ENCODE data around the gene MYO10.
"Not testable (repeated sequence)": the region's sequence is repeated elsewhere in the genome, so short reads cannot be mapped to it uniquely, and the experiment has no call there.

The MYO10 gene

GRCh38 chr5:16737620-16738364, 198.3 kb downstream of the MYO10 start:
- no peak for FAIRE-seq

DNA sequence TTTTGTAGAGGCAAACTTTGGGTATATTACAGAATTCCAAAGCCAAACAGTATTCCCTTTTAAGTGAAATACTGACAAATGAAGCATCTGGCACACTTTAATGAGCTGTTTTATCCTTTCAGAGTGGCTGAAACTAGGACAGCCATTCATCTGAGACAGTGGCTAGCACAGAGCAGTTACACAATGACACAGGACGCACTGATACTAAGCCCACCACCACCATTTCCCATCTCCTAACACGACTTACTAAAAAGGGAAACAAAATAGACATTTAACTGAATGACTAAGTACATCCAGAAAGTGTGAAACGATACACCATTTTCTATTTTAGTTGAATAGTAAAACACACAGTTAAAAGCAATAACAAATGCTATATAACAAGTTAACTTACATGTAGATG, 198.9 kb downstream of the MYO10 start:
- FAIRE-seq: no peak

DNA sequence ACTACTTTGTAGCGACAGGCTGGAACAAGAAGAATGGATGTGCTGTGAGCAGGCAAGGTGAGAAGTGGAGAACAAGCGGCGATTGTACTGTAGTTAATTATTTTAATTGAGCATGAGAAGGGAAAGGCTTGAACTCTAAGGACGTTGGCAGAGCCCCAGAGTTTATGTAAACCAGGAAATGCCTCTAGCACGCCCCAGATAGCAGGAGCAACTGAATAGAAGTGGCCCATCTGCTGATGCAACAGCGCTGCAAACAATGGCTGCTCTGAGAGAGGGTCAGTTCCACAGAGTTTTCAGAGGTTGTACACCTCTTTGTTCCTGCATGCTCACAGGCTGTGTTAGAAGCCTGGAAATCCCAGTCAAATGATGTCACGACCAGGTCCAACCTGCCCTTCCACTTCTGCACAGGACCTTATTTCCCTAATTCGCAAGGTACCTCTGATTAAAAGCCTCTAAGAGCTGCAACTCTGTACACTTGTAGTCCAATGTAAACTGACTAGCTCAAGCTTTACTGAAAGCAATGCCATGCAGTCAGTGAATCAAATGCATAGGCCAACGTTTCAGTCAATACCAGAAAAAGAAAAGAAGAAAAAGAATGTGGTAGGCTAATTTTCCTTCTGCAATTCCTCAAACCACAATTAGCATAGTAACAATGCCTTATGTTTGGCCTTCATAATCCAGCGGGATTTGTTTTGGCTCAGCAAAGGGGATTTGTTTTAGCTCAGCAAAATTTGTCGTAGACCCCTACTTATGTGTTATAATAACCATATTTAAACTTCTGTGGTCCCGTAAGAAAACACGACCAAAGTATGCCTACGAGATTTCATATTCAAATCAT, 199.7 kb downstream of the MYO10 start:
- no peak for FAIRE-seq

DNA sequence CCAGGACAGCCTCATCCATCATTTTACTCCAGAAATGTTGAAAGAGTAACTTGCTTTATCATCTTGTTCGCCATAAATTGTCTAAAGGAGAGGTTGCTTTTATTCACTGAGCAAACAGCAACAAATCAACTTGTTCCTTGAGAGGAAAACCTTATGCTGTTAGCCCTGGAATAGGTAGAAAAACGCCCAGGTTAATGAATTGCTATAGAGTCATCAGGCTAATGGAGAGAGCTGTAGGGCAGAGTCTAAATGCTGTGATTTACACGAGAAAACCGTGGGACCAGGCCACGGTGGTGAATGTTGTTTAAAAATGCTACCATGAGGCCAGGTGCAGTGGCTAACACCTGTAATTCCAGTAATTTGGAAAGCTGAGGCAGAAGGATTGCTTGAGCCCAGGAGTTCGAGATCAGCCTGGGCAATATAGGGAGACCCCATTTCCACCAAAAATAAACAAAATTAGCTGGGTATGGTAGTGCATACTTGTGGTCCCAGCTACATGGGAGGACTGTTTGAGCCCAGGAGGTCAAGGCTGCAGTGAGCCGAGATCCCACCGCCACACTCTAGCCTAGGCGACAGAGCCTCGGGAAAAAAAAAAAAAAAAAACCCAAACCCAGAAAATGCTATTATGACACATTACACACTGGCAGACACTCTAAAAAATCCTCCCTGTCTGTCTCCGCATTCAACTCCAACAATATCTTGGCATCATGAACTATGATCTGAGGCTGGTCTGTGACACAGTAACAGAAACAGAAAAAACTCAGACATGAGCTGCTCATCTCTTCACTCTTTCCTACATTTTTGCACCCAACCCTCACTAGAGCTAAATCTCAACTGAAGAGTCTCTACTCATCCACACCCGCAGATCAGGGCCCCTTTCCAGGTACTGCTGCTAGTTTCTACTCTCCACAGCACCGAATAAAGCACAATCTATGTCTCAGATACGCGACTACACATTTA, 200.7 kb downstream of the MYO10 start:
- FAIRE-seq: no peak

DNA sequence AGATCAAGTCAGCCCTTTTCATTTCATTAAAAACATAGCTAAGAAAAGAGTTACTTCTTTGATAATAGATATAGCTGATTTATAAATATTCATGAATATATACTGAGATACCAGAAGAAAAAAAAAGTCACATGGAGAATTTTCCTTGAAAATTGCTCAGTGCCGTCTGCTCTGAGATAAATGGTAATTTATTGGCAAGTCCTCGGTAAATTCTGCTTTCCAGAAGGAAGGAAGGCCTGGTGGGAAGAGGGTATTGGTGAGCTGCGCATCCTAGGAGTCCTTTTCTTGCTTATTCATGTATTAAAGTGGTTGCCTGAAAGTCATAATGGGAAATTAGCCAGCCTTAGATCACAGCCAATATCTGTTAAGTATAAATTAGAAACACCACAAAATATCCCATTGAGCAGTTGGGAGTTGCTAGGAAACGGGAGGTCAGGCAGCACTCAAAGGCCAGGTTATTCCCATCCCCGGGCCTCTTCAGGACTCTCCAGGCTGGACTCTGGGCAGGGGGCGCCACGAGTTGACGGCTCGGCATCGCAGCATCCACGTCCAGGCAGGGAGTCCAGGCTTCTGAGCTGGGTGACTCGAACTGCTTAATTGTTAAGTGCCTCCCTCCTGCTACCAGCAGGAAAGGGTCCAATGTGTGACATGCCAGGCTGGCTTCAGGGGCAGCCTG, 202.6 kb downstream of the MYO10 start:
- FAIRE-seq: no peak

GRCh38 chr5:16732356-16732755, 203.7 kb downstream of the MYO10 start:
- FAIRE-seq: no peak

DNA sequence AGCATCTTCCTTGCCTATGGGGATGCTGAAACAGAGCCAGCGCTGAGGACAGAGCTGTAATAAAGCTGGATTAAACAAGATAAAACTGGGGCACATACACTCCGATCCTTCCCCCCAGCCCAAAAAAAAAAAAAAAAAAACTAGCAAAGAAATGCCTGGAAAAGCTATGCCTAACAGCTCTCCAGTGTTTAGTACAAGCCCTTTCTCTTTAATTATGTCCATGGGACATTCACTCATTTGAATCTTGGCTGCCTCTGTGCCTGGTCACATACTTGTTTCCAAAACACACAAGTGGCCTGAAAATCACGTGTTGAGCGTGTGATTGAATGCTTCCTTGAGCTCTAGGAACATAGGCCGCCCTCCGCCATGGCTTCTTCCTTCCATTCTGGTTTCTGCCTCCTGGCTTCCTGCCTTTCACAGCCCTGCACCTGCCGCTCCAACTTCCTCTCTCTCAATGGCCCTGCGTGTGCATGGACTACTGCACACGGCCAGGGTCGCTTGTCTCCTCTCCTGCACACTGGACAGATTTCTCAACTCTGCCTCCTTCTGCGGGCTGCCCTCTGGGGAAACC, 208.2 kb downstream of the MYO10 start:
- FAIRE-seq: no peak

DNA sequence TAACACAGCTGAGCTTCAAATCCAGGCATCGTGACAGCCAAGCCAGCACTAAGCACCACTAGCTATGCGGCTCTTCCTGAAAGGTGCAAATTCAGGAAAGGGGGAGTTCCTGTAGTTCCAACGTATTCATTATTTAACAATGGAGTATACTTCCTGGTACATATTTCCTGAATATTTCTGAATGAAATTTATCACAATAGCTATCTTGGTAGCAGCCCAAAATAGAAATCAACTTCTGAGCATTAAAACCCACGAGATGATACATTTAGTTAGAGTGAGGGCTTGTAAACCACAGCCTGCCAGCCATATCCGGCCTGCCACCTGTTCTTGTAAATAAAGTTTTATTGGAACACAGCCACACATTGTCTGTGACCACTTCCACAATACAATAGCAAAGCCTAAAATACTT, 209.5 kb downstream of the MYO10 start:
- FAIRE-seq: no peak

GRCh38 chr5:16725575-16725974, 210.5 kb downstream of the MYO10 start:
- no peak for FAIRE-seq

DNA sequence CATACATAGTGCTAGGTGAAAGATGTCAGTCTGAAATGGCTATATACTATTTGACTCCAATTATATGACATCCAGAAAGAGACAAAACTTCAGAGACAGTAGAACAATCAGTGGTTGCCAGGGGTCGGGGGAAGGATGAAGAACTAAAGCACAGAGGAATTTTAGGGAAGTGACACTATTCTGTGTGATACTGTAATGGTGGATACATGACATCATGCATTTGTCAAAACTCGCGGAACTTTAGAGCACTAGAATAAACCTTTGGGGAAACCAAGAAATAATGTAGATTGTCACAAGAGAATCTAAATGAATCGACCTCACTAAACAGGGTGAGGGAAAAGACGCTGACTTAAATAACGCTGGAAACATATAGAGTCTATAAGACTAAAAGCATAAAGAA, 212.3 kb downstream of the MYO10 start:
- FAIRE-seq: no peak

- no peak for FAIRE-seq
These were observed 214.0 kb downstream of the MYO10 start for GRCh38 chr5:16722097-16722495.

DNA sequence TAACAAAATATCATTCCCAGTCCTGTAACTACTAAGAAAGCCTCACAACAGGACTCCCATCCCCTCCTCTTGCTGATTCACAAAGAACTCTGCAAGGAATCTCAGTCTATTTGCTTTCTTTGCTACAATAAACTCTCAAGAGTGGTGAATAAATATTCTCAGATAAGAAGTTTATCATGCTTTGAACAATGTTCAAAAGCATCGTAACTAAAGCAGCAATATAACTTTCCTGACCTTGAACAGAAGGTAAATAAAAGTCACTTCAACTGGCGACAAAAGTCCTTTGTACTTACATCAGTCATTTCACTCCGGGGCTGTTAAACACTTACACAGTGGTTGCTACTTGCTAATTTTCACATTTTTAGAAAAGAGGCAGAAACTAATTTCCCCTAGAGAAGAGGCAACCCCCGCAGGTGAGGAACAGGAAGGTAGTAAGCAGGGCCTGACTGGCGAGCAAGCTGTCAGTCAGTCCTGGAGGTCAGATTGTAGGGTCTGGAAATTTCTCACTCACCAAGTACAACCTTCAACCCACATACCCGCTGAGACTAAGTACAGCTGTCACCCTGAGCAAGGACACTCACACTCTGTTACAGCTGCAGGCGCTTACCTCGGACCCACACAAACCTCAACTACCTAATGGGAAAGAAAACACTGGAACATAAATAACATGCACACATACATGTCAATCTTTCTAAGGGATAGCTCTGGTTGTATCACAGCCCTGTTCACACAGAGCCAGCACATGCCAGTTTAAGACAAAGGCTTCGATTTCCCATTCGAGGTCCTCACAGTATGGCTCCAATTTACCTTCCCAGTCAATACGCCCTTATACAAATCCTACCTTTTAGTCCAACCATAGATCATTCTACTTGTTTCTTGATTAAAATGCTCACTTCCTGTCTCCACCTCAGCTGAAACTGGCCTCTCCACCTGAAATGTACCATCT, 214.7 kb downstream of the MYO10 start:
- no peak for FAIRE-seq

GRCh38 chr5:16718036-16718435, 218.1 kb downstream of the MYO10 start:
- FAIRE-seq: not testable (repeated sequence)

GRCh38 chr5:16713386-16713928, 222.6 kb downstream of the MYO10 start:
- no peak for FAIRE-seq

- no peak for FAIRE-seq
These were observed 223.5 kb downstream of the MYO10 start for GRCh38 chr5:16712620-16713019.

DNA sequence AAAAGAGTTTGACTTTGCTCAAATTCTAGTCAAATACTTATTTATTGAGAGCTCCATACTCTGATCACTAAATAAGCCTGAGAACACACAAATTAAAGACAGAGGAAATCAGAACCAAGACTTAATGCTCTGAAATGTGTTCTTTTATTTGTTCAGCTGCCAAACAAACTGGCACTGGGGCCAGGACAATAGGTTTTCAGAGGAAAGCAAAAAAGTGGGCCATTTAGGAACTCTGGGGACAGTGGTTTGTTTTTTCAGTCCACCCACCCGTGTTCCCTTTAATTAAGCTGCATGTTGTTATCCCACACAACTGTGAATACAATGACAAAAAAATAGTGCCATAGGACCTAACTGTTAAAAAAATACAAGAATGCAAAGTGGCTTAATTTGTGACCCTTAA, 223.9 kb downstream of the MYO10 start:
- FAIRE-seq: no peak

GRCh38 chr5:16709691-16710433, 226.2 kb downstream of the MYO10 start:
- no peak for FAIRE-seq

DNA sequence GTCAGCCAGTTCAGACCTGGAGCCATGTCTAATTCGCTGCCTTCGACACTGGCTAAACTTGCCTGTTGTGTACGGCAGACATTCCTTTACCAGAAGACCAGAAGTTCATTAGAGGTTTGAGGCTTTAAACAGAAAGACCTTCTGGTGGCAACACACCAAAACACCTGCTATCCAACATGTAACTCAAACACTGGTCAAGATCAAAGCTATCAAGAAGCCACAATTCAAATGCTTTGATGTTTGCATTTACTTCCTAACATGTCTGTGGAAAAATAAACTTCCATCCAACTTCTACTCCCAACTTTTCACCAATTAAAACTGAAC, 228.3 kb downstream of the MYO10 start:
- FAIRE-seq: no peak

DNA sequence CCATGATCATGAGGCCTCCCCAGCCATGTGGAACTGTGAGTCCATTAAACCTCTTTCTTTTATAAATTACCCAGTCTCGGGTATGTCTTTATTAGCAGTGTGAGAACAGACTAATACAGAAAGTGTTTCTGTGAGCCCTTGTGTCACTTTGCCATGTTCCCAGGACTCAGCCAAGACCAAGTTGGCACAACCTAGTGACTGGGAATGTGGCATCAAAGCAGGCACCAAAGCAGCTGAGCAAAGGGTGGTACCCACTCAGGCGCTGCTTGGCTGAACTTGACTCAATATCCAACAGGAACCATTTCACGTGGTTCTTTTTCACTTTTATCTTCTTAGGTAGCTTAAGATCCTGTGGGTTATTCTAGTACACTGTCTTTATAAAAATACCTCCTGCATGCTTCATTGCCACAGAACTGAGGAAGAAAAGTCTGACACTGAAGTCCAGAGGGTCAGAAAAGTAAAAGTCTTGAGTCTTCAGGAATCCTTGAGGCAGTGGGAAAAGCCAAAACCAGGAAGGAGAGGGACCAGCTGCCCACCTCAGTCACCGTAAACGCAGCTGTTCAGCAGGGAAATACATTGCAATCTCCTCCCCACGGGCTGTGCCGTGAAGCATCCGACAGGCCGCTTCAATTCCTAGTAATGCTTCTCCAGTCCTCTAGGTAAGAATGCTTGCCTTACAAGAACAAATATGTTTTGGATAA, 228.8 kb downstream of the MYO10 start:
- no peak for FAIRE-seq

Measured in colon (tissue), 2 donors.